Mesothelial cell of epicardium (in vitro differentiated cells): Measurements from ENCODE around the gene MYLK. TPM values are rescaled to one million over a fixed set of nuclear protein-coding genes. Genes with fewer than 3 reads are reported as not detected.

Experiments
- DNase-seq, 2 experiments: peaks; one replicate each; pipeline ENCODE4 v3.0.0; 2021; ENCODE audit warnings: low spot score in 2 of 2; ENCODE audit not compliant: unreplicated experiment in 2 of 2
- H3K27ac Mint-ChIP-seq: 2 replicates; pipeline ENCODE4 v1.8.0; 2021; ENCODE audit warnings: mixed read lengths
- H3K27me3 Mint-ChIP-seq: 2 replicates; pipeline ENCODE4 v1.8.0; 2021; ENCODE audit warnings: low read depth, mixed read lengths
- H3K36me3 Mint-ChIP-seq: 2 replicates; pipeline ENCODE4 v1.8.0; 2021; ENCODE audit warnings: mixed read lengths
- H3K4me1 Mint-ChIP-seq: 2 replicates; pipeline ENCODE4 v1.8.0; 2021; ENCODE audit warnings: mixed read lengths
- H3K4me3 Mint-ChIP-seq: 2 replicates; pipeline ENCODE4 v1.8.0; 2021; ENCODE audit warnings: mild to moderate bottlenecking, moderate library complexity, mixed read lengths
- H3K9me3 Mint-ChIP-seq: 2 replicates; pipeline ENCODE4 v1.8.0; 2021; ENCODE audit warnings: mixed read lengths
- CTCF ChIP-seq: fragments of 200-600 bp; sonication (generic); IDR thresholded peaks from one replicate; pipeline ENCODE4 v1.5.0; 2021; ENCODE audit warnings: antibody characterized with exemption; ENCODE audit not compliant: unreplicated experiment
- total RNA-seq: library from RNA; stranded (reverse); gene quantifications from 3 replicates; pipeline ENCODE4 v1.2.1, GENCODE V29; 2021

The MYLK gene
- total RNA-seq, 1 donor from 2014 or later: 14.3 TPM

- no peaks in the 10 kb centered on the region for H3K4me1 Mint-ChIP-seq
These were observed 35.2 kb upstream of the MYLK start for GRCh38 chr3:123919353-123919752.

GRCh38 chr3:123914829-123915228, 30.7 kb upstream of the MYLK start:
- Mint-ChIP-seq H3K27me3 (no peaks in the 10 kb centered on the region), H3K36me3 (peaks cover 29% of the 10 kb centered on the region), H3K9me3 (peaks cover 3% of the 10 kb centered on the region), H3K4me3 (no peak overlapping the region), H3K4me1 (no peaks in the 10 kb centered on the region), H3K27ac (no peak overlapping the region)
- no peak for TF ChIP-seq CTCF
- no peak for DNase-seq

More at GRCh38 chr3:123919353-123919752, 35.2 kb upstream of the MYLK start:
- H3K27ac Mint-ChIP-seq: no peak overlapping the region
- DNase-seq: no peak
- no peak for TF ChIP-seq CTCF
- H3K4me3 Mint-ChIP-seq: no peak overlapping the region
- peaks cover 47% of the 10 kb centered on the region for H3K9me3 Mint-ChIP-seq
- peaks cover 68% of the 10 kb centered on the region for H3K36me3 Mint-ChIP-seq
- no peaks in the 10 kb centered on the region for H3K27me3 Mint-ChIP-seq

GRCh38 chr3:123909785-123910184, 25.7 kb upstream of the MYLK start:
- no peak for DNase-seq
- Mint-ChIP-seq H3K27me3 (no peaks in the 10 kb centered on the region), H3K27ac (no peak overlapping the region), H3K4me3 (no peak overlapping the region), H3K9me3 (no peaks in the 10 kb centered on the region), H3K36me3 (peaks cover 5% of the 10 kb centered on the region), H3K4me1 (no peaks in the 10 kb centered on the region)
- TF ChIP-seq CTCF: no peak

- TF ChIP-seq CTCF: no peak
- H3K27ac Mint-ChIP-seq: no peak overlapping the region
- no peak for DNase-seq
These were observed 23.6 kb upstream of the MYLK start for GRCh38 chr3:123907720-123908119.

GRCh38 chr3:123899300-123899865, 15.3 kb upstream of the MYLK start:
- no peak overlapping the region for H3K27ac Mint-ChIP-seq
- no peaks in the 10 kb centered on the region for H3K36me3 Mint-ChIP-seq
- H3K4me1 Mint-ChIP-seq: peaks cover 3% of the 10 kb centered on the region
- H3K4me3 Mint-ChIP-seq: no peak overlapping the region
- H3K9me3 Mint-ChIP-seq: no peaks in the 10 kb centered on the region
- no peaks in the 10 kb centered on the region for H3K27me3 Mint-ChIP-seq
- no peak for TF ChIP-seq CTCF
- DNase-seq: no peak

More at GRCh38 chr3:123907720-123908119, 23.6 kb upstream of the MYLK start:
- no peaks in the 10 kb centered on the region for H3K4me1 Mint-ChIP-seq
- H3K27me3 Mint-ChIP-seq: no peaks in the 10 kb centered on the region
- no peak overlapping the region for H3K4me3 Mint-ChIP-seq
- peaks cover 2% of the 10 kb centered on the region for H3K36me3 Mint-ChIP-seq
- H3K9me3 Mint-ChIP-seq: no peaks in the 10 kb centered on the region

- H3K4me3 Mint-ChIP-seq: no peak overlapping the region
- H3K27me3 Mint-ChIP-seq: no peaks in the 10 kb centered on the region
- no peak for TF ChIP-seq CTCF
- H3K36me3 Mint-ChIP-seq: peaks cover 11% of the 10 kb centered on the region
- H3K9me3 Mint-ChIP-seq: peaks cover 27% of the 10 kb centered on the region
- no peak for DNase-seq
- H3K4me1 Mint-ChIP-seq: no peaks in the 10 kb centered on the region
- no peak overlapping the region for H3K27ac Mint-ChIP-seq
These were observed 8.9 kb upstream of the MYLK start for GRCh38 chr3:123893012-123893411.
